Mesenchymal stem cell (in vitro differentiated cells and primary cell): ENCODE data around the gene AOX1.

Experiments
- DNase-seq: peaks from one replicate; pipeline ENCODE4 v3.0.0-alpha.2; 2013
- H2AFZ ChIP-seq: one replicate; pipeline ENCODE4 v1.6.1; 2013; ENCODE audit warnings: low read depth, mild to moderate bottlenecking, control low read depth, inconsistent platforms, low read length, moderate library complexity
- H2AK5ac ChIP-seq: 2 replicates; pipeline ENCODE4 v1.6.1; 2013; ENCODE audit warnings: low read length, moderate library complexity, mild to moderate bottlenecking, inconsistent platforms; ENCODE audit not compliant: severe bottlenecking
- H2BK120ac ChIP-seq: one replicate; pipeline ENCODE4 v1.6.1; 2013; ENCODE audit warnings: low read depth, mild to moderate bottlenecking, inconsistent platforms, low read length, moderate library complexity
- H2BK12ac ChIP-seq, 2 experiments: one replicate each; pipeline ENCODE4 v1.6.1; 2013; ENCODE audit warnings: inconsistent platforms in 2 of 2, low read length in 2 of 2, mild to moderate bottlenecking in 2 of 2, moderate library complexity in 2 of 2, control low read depth in 1 of 2
- H2BK15ac ChIP-seq: one replicate; pipeline ENCODE4 v1.6.1; 2013; ENCODE audit warnings: mild to moderate bottlenecking, low read depth, inconsistent platforms; ENCODE audit not compliant: poor library complexity, severe bottlenecking
- H2BK5ac ChIP-seq: 2 replicates; pipeline ENCODE4 v1.6.1; 2013; ENCODE audit warnings: low read depth, mild to moderate bottlenecking, low read length, control low read depth, inconsistent platforms; ENCODE audit not compliant: poor library complexity, severe bottlenecking
- H3K14ac ChIP-seq, 2 experiments: one replicate each; pipeline ENCODE4 v1.6.1; 2013; ENCODE audit warnings: inconsistent platforms in 2 of 2, low read length in 2 of 2, control low read depth in 1 of 2, mild to moderate bottlenecking in 1 of 2, moderate library complexity in 1 of 2
- H3K18ac ChIP-seq, 2 experiments: one replicate each; pipeline ENCODE4 v1.6.1; 2013; ENCODE audit warnings: inconsistent platforms in 2 of 2, low read length in 2 of 2, control low read depth in 1 of 2, low read depth in 1 of 2, mild to moderate bottlenecking in 1 of 2
- H3K23ac ChIP-seq, 2 experiments: one replicate each; pipeline ENCODE4 v1.6.1; 2013; ENCODE audit warnings: inconsistent platforms in 2 of 2, low read length in 2 of 2, mild to moderate bottlenecking in 2 of 2, moderate library complexity in 2 of 2, control low read depth in 1 of 2
- H3K27ac ChIP-seq: 2 replicates; pipeline ENCODE4 v1.5.1; 2013; ENCODE audit warnings: mild to moderate bottlenecking, moderate library complexity, low read length, control low read depth, inconsistent platforms; ENCODE audit not compliant: poor library complexity, severe bottlenecking
- H3K27me3 ChIP-seq, 2 experiments: 2 replicates each; pipeline versions ENCODE4 v1.6.1 to v1.7.0; 2013; ENCODE audit warnings: low read length in 2 of 2, mild to moderate bottlenecking in 2 of 2, moderate library complexity in 2 of 2, control low read depth in 1 of 2, inconsistent platforms in 1 of 2; ENCODE audit not compliant: control insufficient read depth in 1 of 2, insufficient read depth in 1 of 2
- H3K36me3 ChIP-seq, 2 experiments: 2 replicates each; pipeline versions ENCODE4 v1.6.1 to v1.7.0; 2013; ENCODE audit warnings: low read length in 2 of 2, control low read depth in 1 of 2, inconsistent platforms in 1 of 2, low read depth in 1 of 2, mild to moderate bottlenecking in 1 of 2; ENCODE audit not compliant: insufficient read depth in 2 of 2, control insufficient read depth in 1 of 2
- H3K4ac ChIP-seq, 2 experiments: one replicate each; pipeline ENCODE4 v1.6.1; 2013; ENCODE audit warnings: inconsistent platforms in 2 of 2, low read length in 2 of 2, mild to moderate bottlenecking in 2 of 2, moderate library complexity in 2 of 2, control low read depth in 1 of 2, low read depth in 1 of 2
- H3K4me1 ChIP-seq: 2 replicates; pipeline ENCODE4 v1.6.1; 2013; ENCODE audit warnings: low read depth, low read length, control low read depth; ENCODE audit not compliant: control insufficient read depth, insufficient read depth
- H3K4me2 ChIP-seq: 2 replicates; pipeline ENCODE4 v1.6.1; 2013; ENCODE audit warnings: low read length, mild to moderate bottlenecking, inconsistent platforms; ENCODE audit not compliant: poor library complexity, severe bottlenecking
- H3K4me3 ChIP-seq, 2 experiments: 2 replicates each; pipeline versions ENCODE4 v1.5.1 to v1.7.0; 2013; ENCODE audit warnings: low read length in 2 of 2, mild to moderate bottlenecking in 2 of 2, control low read depth in 1 of 2, low read depth in 1 of 2; ENCODE audit not compliant: insufficient read depth in 1 of 2
- H3K79me1 ChIP-seq: replicated peaks from 2 replicates; pipeline ENCODE4 v1.6.1; 2013; ENCODE audit warnings: mild to moderate bottlenecking, control low read depth, low read length, inconsistent platforms; ENCODE audit not compliant: poor library complexity, severe bottlenecking
- H3K9ac ChIP-seq: 2 replicates; pipeline ENCODE4 v1.7.0; 2013; ENCODE audit warnings: mild to moderate bottlenecking, low read length, moderate library complexity
- H3K9me3 ChIP-seq: 2 replicates; pipeline ENCODE4 v1.7.0; 2013; ENCODE audit warnings: mild to moderate bottlenecking, low read length; ENCODE audit not compliant: control insufficient read depth
- H4K8ac ChIP-seq: one replicate; pipeline ENCODE4 v1.6.1; 2013; ENCODE audit warnings: inconsistent platforms, mild to moderate bottlenecking, low read length, moderate library complexity
- H4K91ac ChIP-seq: one replicate; pipeline ENCODE4 v1.6.1; 2013; ENCODE audit warnings: mild to moderate bottlenecking, low read length, inconsistent platforms
- WGBS: methylation state at CpG from one replicate; pipeline ENCODE4 v1.1.7; 2013; ENCODE audit warnings: mixed read lengths; 5-methylcytosine and 5-hydroxymethylcytosine counted together

The AOX1 gene

GRCh38 chr2:200614249-200614648 is 28.4 kb downstream of the AOX1 start:
- H3K18ac ChIP-seq, result no peak overlapping the region

DNA sequence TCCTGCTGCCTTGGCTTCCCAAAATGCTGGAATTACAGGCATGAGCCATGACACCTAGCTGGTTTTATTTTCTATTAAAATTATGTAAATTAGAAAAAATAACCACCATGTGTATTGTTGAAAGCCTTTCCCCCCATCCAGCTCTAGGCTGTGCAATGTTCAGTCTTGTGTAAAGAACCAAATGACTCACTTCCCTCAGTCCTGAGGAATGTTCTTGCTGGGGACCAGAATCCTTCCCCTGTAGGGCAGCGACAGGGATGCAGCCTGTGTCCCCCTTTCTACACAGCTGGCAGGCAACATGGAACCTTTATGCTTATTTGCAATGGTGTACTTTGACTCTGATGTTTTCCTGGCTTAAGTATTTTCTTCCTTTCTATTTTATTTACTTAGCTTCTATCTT is 29.4 kb downstream of the AOX1 start:
- no peak overlapping the region for H2AFZ ChIP-seq
- H3K23ac ChIP-seq, result no peak overlapping the region
- H3K18ac ChIP-seq, result no peak overlapping the region
- no peak overlapping the region for H2BK5ac ChIP-seq
- H3K4ac ChIP-seq, result no peak overlapping the region
- no peaks in the 10 kb centered on the region for H3K9me3 ChIP-seq
- no peak overlapping the region for H4K91ac ChIP-seq
- H3K4me2 ChIP-seq, result no peak overlapping the region
- 0% methylated on average over 1 of the region's 1 CpG for WGBS
- no peaks in the 10 kb centered on the region for H3K27me3 ChIP-seq
- peak; percentile 81 for DNase-seq
- no peak overlapping the region for H4K8ac ChIP-seq
- no peak overlapping the region for H2AK5ac ChIP-seq
- peaks cover 0 to 44% of the 10 kb centered on the region in 2 experiments for H3K36me3 ChIP-seq
- H3K27ac ChIP-seq, result peak overlapping the region; percentile 44
- H3K4me1 ChIP-seq, result peaks cover 3% of the 10 kb centered on the region
- H2BK12ac ChIP-seq, result no peak overlapping the region
- H3K79me1 ChIP-seq, result no peaks in the 10 kb centered on the region
- H2BK120ac ChIP-seq, result no peak overlapping the region
- H3K4me3 ChIP-seq, result no peak overlapping the region
- no peak overlapping the region for H3K14ac ChIP-seq
- no peak overlapping the region for H2BK15ac ChIP-seq
- no peak overlapping the region for H3K9ac ChIP-seq

More at GRCh38 chr2:200614249-200614648, 28.4 kb downstream of the AOX1 start:
- H3K9ac ChIP-seq, result no peak overlapping the region
- no peak overlapping the region for H3K4ac ChIP-seq
- no peak overlapping the region for H2BK120ac ChIP-seq
- whole genome bisulfite sequencing, result 100% methylated on average over 2 of the region's 2 CpGs
- no peak overlapping the region for H4K8ac ChIP-seq
- H3K27ac ChIP-seq, result no peak overlapping the region
- H3K79me1 ChIP-seq, result no peaks in the 10 kb centered on the region
- H3K36me3 ChIP-seq, result peaks cover 0 to 40% of the 10 kb centered on the region in 2 experiments
- no peak overlapping the region for H2AFZ ChIP-seq
- DNase-seq, result no peak
- no peak overlapping the region for H4K91ac ChIP-seq
- H3K27me3 ChIP-seq, result no peaks in the 10 kb centered on the region
- H3K23ac ChIP-seq, result no peak overlapping the region
- no peak overlapping the region for H2AK5ac ChIP-seq
- no peak overlapping the region for H2BK5ac ChIP-seq
- no peak overlapping the region for H3K14ac ChIP-seq
- no peak overlapping the region for H3K4me3 ChIP-seq
- no peak overlapping the region for H2BK12ac ChIP-seq
- H3K4me1 ChIP-seq, result peaks cover 3% of the 10 kb centered on the region
- no peak overlapping the region for H3K4me2 ChIP-seq
- H2BK15ac ChIP-seq, result no peak overlapping the region
- H3K9me3 ChIP-seq, result no peaks in the 10 kb centered on the region

- Histone ChIP-seq H2BK120ac (no peak overlapping the region), H3K4ac (no peak overlapping the region), H3K9ac (peak overlapping the region; percentile 54), H2BK5ac (no peak overlapping the region), H2AK5ac (peak overlapping the region; percentile 33), H3K4me1 (peaks cover 3% of the 10 kb centered on the region), H4K91ac (peak overlapping the region; percentile 11), H3K4me2 (no peak overlapping the region), H3K4me3 (no peak overlapping the region), H3K79me1 (no peaks in the 10 kb centered on the region), H3K23ac (no peak overlapping the region), H4K8ac (peak overlapping the region; percentile 78), H3K36me3 (peaks cover 0 to 48% of the 10 kb centered on the region in 2 experiments), H3K9me3 (no peaks in the 10 kb centered on the region), H3K27ac (no peak overlapping the region), H3K27me3 (no peaks in the 10 kb centered on the region), H3K14ac (no peak overlapping the region), H2AFZ (no peak overlapping the region), H2BK15ac (no peak overlapping the region), H2BK12ac (peak overlapping the region in 1 of 2 experiments; percentile 28), H3K18ac (no peak overlapping the region)
- no peak for DNase-seq
- WGBS, result 93% methylated on average over 5 of the region's 5 CpGs
Observed at GRCh38 chr2:200616193-200616592, 30.4 kb downstream of the AOX1 start.

DNA sequence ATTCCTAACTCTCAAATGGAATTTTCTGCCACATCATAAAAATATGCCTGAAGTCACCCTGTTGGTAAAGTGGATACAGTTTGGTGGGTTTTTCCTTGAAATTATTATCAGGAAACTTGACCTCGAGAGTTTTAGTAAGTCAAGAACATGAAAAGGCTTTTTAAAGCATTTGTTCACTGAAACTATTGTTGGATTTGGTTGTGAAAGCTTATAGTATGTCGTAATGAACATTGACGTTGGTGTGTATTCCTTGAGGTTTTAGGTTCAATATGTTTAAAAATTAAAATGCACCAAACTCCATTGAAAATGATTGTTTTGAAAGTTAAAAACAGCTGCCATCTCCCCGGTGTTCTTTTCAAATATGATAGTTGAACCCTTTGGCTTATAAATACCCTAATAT is 30.8 kb downstream of the AOX1 start:
- Histone ChIP-seq H4K8ac (no peak overlapping the region), H2BK120ac (no peak overlapping the region), H3K23ac (no peak overlapping the region), H3K14ac (no peak overlapping the region), H3K4me2 (no peak overlapping the region), H3K36me3 (peaks cover 0 to 48% of the 10 kb centered on the region in 2 experiments), H3K9ac (peak overlapping the region; percentile 54), H2BK15ac (no peak overlapping the region), H3K27me3 (no peaks in the 10 kb centered on the region), H3K4me1 (peaks cover 3% of the 10 kb centered on the region), H2AK5ac (no peak overlapping the region), H3K4me3 (no peak overlapping the region), H2BK12ac (no peak overlapping the region), H3K18ac (no peak overlapping the region), H4K91ac (no peak overlapping the region), H3K27ac (no peak overlapping the region), H3K79me1 (no peaks in the 10 kb centered on the region), H3K4ac (no peak overlapping the region), H2BK5ac (no peak overlapping the region), H2AFZ (no peak overlapping the region), H3K9me3 (no peaks in the 10 kb centered on the region)
- WGBS, result 98% methylated on average over 2 of the region's 4 CpGs
- peak; percentile 15 for DNase-seq
